Measurements from ENCODE around the gene NEURL1. TPM values are rescaled to one million over a fixed set of nuclear protein-coding genes. Genes with fewer than 3 reads are reported as not detected.

NEURL1 gene
- total RNA-seq, 1 donor = not detected

GRCh38 chr10:103635580-103635979 lies 142.1 kb downstream of the NEURL1 start:
- TF ChIP-seq, protein P1, sequence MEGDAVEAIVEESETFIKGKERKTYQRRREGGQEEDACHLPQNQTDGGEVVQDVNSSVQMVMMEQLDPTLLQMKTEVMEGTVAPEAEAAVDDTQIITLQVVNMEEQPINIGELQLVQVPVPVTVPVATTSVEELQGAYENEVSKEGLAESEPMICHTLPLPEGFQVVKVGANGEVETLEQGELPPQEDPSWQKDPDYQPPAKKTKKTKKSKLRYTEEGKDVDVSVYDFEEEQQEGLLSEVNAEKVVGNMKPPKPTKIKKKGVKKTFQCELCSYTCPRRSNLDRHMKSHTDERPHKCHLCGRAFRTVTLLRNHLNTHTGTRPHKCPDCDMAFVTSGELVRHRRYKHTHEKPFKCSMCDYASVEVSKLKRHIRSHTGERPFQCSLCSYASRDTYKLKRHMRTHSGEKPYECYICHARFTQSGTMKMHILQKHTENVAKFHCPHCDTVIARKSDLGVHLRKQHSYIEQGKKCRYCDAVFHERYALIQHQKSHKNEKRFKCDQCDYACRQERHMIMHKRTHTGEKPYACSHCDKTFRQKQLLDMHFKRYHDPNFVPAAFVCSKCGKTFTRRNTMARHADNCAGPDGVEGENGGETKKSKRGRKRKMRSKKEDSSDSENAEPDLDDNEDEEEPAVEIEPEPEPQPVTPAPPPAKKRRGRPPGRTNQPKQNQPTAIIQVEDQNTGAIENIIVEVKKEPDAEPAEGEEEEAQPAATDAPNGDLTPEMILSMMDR (IDR thresholded peaks at IDR 0.05; ENCODE audit: extremely low read depth, low read depth, low read length) = no peak
- Histone ChIP-seq H3K4me3 (ENCODE audit: insufficient read depth, low read length) (no peak overlapping the region), H3K4me1 (ENCODE audit: insufficient read depth, low read length) (peaks cover 47% of the 10 kb centered on the region), H4K20me1 (ENCODE audit: insufficient read depth, low read length) (peaks cover 21% of the 10 kb centered on the region), H3K4me2 (ENCODE audit: insufficient read depth, low read length) (no peak overlapping the region), H3K27me3 (ENCODE audit: insufficient read depth, low read length) (no peaks in the 10 kb centered on the region), H3K36me3 (ENCODE audit: insufficient read depth, low read length) (peaks cover 31% of the 10 kb centered on the region), H3K9me3 (ENCODE audit: low read depth, low read length) (no peaks in the 10 kb centered on the region), H3K79me2 (ENCODE audit: insufficient read depth, low read length) (peaks cover 56% of the 10 kb centered on the region), H2AFZ (ENCODE audit: low read length) (no peak overlapping the region), H3K27ac (ENCODE audit: low read depth, low read length) (peak overlapping the region; percentile 37)
- DNase-seq (ENCODE audit: insufficient read length, low spot score, missing footprints) = no peak

- Histone ChIP-seq H2AFZ (ENCODE audit: low read length) (no peak overlapping the region), H3K4me1 (ENCODE audit: insufficient read depth, low read length) (peaks cover 54% of the 10 kb centered on the region), H3K27me3 (ENCODE audit: insufficient read depth, low read length) (no peaks in the 10 kb centered on the region), H3K9me3 (ENCODE audit: low read depth, low read length) (no peaks in the 10 kb centered on the region), H3K4me2 (ENCODE audit: insufficient read depth, low read length) (no peak overlapping the region), H3K27ac (ENCODE audit: low read depth, low read length) (peak overlapping the region; percentile 96), H4K20me1 (ENCODE audit: insufficient read depth, low read length) (peaks cover 19% of the 10 kb centered on the region), H3K79me2 (ENCODE audit: insufficient read depth, low read length) (peaks cover 63% of the 10 kb centered on the region), H3K4me3 (ENCODE audit: insufficient read depth, low read length) (no peak overlapping the region), H3K36me3 (ENCODE audit: insufficient read depth, low read length) (peaks cover 37% of the 10 kb centered on the region)
- TF ChIP-seq, protein P1 (IDR thresholded peaks at IDR 0.05; ENCODE audit: extremely low read depth, low read depth, low read length) = no peak
- DNase-seq (ENCODE audit: insufficient read length, low spot score, missing footprints) = no peak
These were observed 143.0 kb downstream of the NEURL1 start for GRCh38 chr10:103636492-103636891.

- no peak for DNase-seq (ENCODE audit: insufficient read length, low spot score, missing footprints)
- TF ChIP-seq, protein P1 (IDR thresholded peaks at IDR 0.05; ENCODE audit: extremely low read depth, low read depth, low read length) = no peak
- peak overlapping the region; percentile 96 for H3K27ac ChIP-seq (ENCODE audit: low read depth, low read length)
These were observed 143.5 kb downstream of the NEURL1 start for GRCh38 chr10:103637011-103637410.

GRCh38 chr10:103637927-103638557 lies 144.5 kb downstream of the NEURL1 start:
- Histone ChIP-seq H3K4me2 (ENCODE audit: insufficient read depth, low read length) (peak overlapping the region; percentile 56), H3K9me3 (ENCODE audit: low read depth, low read length) (no peaks in the 10 kb centered on the region), H2AFZ (ENCODE audit: low read length) (peak overlapping the region; percentile 20), H3K27ac (ENCODE audit: low read depth, low read length) (peak overlapping the region; percentile 96), H3K36me3 (ENCODE audit: insufficient read depth, low read length) (peaks cover 36% of the 10 kb centered on the region), H3K4me3 (ENCODE audit: insufficient read depth, low read length) (peak overlapping the region; percentile 26), H3K27me3 (ENCODE audit: insufficient read depth, low read length) (no peaks in the 10 kb centered on the region), H3K79me2 (ENCODE audit: insufficient read depth, low read length) (peaks cover 64% of the 10 kb centered on the region), H4K20me1 (ENCODE audit: insufficient read depth, low read length) (peaks cover 12% of the 10 kb centered on the region), H3K4me1 (ENCODE audit: insufficient read depth, low read length) (peaks cover 54% of the 10 kb centered on the region)
- DNase-seq (ENCODE audit: insufficient read length, low spot score, missing footprints) = peak; percentile 97
- TF ChIP-seq, protein P1 (IDR thresholded peaks at IDR 0.05; ENCODE audit: extremely low read depth, low read depth, low read length) = no peak

More at GRCh38 chr10:103637011-103637410, 143.5 kb downstream of the NEURL1 start:
- Histone ChIP-seq H3K4me1 (ENCODE audit: insufficient read depth, low read length) (peaks cover 54% of the 10 kb centered on the region), H3K79me2 (ENCODE audit: insufficient read depth, low read length) (peaks cover 62% of the 10 kb centered on the region), H3K27me3 (ENCODE audit: insufficient read depth, low read length) (no peaks in the 10 kb centered on the region), H2AFZ (ENCODE audit: low read length) (no peak overlapping the region), H3K9me3 (ENCODE audit: low read depth, low read length) (no peaks in the 10 kb centered on the region), H3K4me2 (ENCODE audit: insufficient read depth, low read length) (peak overlapping the region; percentile 56), H4K20me1 (ENCODE audit: insufficient read depth, low read length) (peaks cover 14% of the 10 kb centered on the region), H3K4me3 (ENCODE audit: insufficient read depth, low read length) (peak overlapping the region; percentile 11), H3K36me3 (ENCODE audit: insufficient read depth, low read length) (peaks cover 34% of the 10 kb centered on the region)

All from osteoblast (primary cell).